ENCODE results near the gene PRSS57.

PRSS57 gene

DNA sequence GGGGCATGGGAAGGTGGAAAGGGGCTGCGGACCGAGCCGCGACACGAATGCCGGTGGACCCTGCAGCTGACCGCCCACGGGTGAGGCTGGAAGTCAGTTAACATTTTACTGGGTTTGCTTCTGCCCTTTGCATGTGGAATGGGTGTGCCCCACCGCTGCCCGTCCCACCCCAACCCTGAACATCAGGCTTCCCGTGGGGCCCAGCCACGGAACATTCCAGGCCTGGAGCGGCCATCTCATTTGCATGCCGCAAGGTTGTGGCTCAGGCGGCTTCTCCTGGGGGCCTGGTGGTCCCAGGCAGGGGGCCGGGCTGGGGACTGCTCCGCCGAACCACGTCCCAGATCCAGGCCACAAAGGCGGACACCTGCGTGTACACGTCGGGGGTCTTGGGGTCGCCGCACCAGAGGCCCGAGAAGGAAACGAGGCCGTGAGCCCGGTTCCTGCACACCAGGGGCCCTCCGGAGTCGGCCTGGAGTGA lies 9.8 kb downstream of the PRSS57 start:
- H3K4me1 ChIP-seq (ENCODE audit: control insufficient read depth in 2 of 2, insufficient read depth in 1 of 2, low read depth in 1 of 2, low read length in 2 of 2): peaks cover 0 to 3% of the 10 kb centered on the region in 2 donors
- no peak overlapping the region for H3K14ac ChIP-seq (ENCODE audit: low read length)
- H2BK15ac ChIP-seq (ENCODE audit: low read length): no peak overlapping the region
- no peak overlapping the region for H4K91ac ChIP-seq (ENCODE audit: low read depth, low read length, poor library complexity)
- no peaks in the 10 kb centered on the region for H3K36me3 ChIP-seq (replicated peaks in 1 of 2; ENCODE audit: control insufficient read depth in 2 of 2, insufficient read depth in 2 of 2, low read length in 2 of 2)
- no peak overlapping the region for H4K8ac ChIP-seq (ENCODE audit: low read depth, low read length)
- DNase-seq (ENCODE audit: low spot score): no peak
- H3K4me2 ChIP-seq (ENCODE audit: insufficient read depth, low read length, poor library complexity, severe bottlenecking): no peak overlapping the region
- no peak overlapping the region for H3K23ac ChIP-seq (ENCODE audit: low read depth, low read length, poor library complexity)
- no peak overlapping the region for H3K4me3 ChIP-seq (ENCODE audit: low read length in 2 of 2)
- H3K4ac ChIP-seq (ENCODE audit: low read length): peak overlapping the region; percentile 24
- peak overlapping the region; percentile 53 for H3K18ac ChIP-seq (ENCODE audit: low read length)
- no peak overlapping the region for H2AK5ac ChIP-seq (ENCODE audit: low read depth, low read length)
- WGBS, 2 donors (ENCODE audit: extremely low coverage in 2 of 2, insufficient read length in 2 of 2, insufficient replicate concordance in 1 of 2): no CpG with 5 or more reads among the region's 31 CpGs
- peaks cover 0 to 4% of the 10 kb centered on the region in 2 donors for H3K9me3 ChIP-seq (replicated peaks in 1 of 2; ENCODE audit: control insufficient read depth in 2 of 2, insufficient read depth in 1 of 2, low read depth in 1 of 2, low read length in 2 of 2)
- H3K27me3 ChIP-seq (ENCODE audit: control insufficient read depth in 3 of 3, insufficient read depth in 3 of 3, low read depth in 1 of 3, low read length in 3 of 3): no peaks in the 10 kb centered on the region
- H2BK5ac ChIP-seq (ENCODE audit: low read length): no peak overlapping the region
- no peak overlapping the region for H2AFZ ChIP-seq (ENCODE audit: low read length)
- no peak overlapping the region for H3K27ac ChIP-seq (replicated peaks; ENCODE audit: low read length)
- H2BK12ac ChIP-seq (ENCODE audit: low read length): no peak overlapping the region
- H2BK120ac ChIP-seq (ENCODE audit: low read depth, low read length): no peak overlapping the region
- H3K79me1 ChIP-seq (ENCODE audit: low read depth, low read length): peaks cover 4% of the 10 kb centered on the region
- no peak overlapping the region for H3K9ac ChIP-seq (ENCODE audit: low read depth, low read length, poor library complexity)

DNA sequence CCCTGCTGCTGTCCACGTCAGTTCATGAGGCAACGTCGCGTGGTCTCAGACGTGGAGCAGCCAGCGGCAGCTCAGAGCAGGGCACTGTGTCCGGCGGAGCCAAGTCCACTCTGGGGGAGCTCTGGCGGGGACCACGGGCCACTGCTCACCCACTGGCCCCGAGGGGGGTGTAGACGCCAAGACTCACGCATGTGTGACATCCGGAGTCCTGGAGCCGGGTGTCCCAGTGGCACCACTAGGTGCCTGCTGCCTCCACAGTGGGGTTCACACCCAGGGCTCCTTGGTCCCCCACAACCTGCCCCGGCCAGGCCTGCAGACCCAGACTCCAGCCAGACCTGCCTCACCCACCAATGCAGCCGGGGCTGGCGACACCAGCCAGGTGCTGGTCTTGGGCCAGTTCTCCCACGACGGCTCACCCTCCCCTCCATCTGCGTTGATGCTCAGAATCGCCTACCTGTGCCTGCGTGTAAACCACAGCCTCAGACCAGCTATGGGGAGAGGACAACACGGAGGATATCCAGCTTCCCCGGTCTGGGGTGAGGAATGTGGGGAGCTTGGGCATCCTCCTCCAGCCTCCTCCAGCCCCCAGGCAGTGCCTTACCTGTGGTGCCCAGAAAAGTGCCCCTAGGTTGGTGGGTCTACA lies 12.5 kb downstream of the PRSS57 start:
- H2BK5ac ChIP-seq (ENCODE audit: low read length): no peak overlapping the region
- peak overlapping the region; percentile 17 for H4K8ac ChIP-seq (ENCODE audit: low read depth, low read length)
- H2AK5ac ChIP-seq (ENCODE audit: low read depth, low read length): peak overlapping the region; percentile 81
- peak overlapping the region; percentile 89 for H2BK15ac ChIP-seq (ENCODE audit: low read length)
- no peaks in the 10 kb centered on the region for H3K36me3 ChIP-seq (replicated peaks in 1 of 2; ENCODE audit: control insufficient read depth in 2 of 2, insufficient read depth in 2 of 2, low read length in 2 of 2)
- no peak overlapping the region for H3K4me2 ChIP-seq (ENCODE audit: insufficient read depth, low read length, poor library complexity, severe bottlenecking)
- no peak overlapping the region for H4K91ac ChIP-seq (ENCODE audit: low read depth, low read length, poor library complexity)
- no peak overlapping the region for H3K27ac ChIP-seq (replicated peaks; ENCODE audit: low read length)
- no peak overlapping the region for H2AFZ ChIP-seq (ENCODE audit: low read length)
- H3K4me1 ChIP-seq (ENCODE audit: control insufficient read depth in 2 of 2, insufficient read depth in 1 of 2, low read depth in 1 of 2, low read length in 2 of 2): peaks cover 2 to 3% of the 10 kb centered on the region in 2 donors
- peak overlapping the region in 1 of 2 donors; percentile 8 for H3K4me3 ChIP-seq (ENCODE audit: low read length in 2 of 2)
- peak overlapping the region; percentile 10 for H3K4ac ChIP-seq (ENCODE audit: low read length)
- peaks cover 6% of the 10 kb centered on the region for H3K79me1 ChIP-seq (ENCODE audit: low read depth, low read length)
- H2BK12ac ChIP-seq (ENCODE audit: low read length): peak overlapping the region; percentile 73
- WGBS, 2 donors (ENCODE audit: extremely low coverage in 2 of 2, insufficient read length in 2 of 2, insufficient replicate concordance in 1 of 2): no CpG with 5 or more reads among the region's 25 CpGs
- H2BK120ac ChIP-seq (ENCODE audit: low read depth, low read length): no peak overlapping the region
- no peak for DNase-seq (ENCODE audit: low spot score)
- peaks cover 0 to under 1% (median 0%) of the 10 kb centered on the region in 3 experiments for H3K27me3 ChIP-seq (ENCODE audit: control insufficient read depth in 3 of 3, insufficient read depth in 3 of 3, low read depth in 1 of 3, low read length in 3 of 3)
- peak overlapping the region; percentile 90 for H3K18ac ChIP-seq (ENCODE audit: low read length)
- H3K9ac ChIP-seq (ENCODE audit: low read depth, low read length, poor library complexity): no peak overlapping the region
- H3K23ac ChIP-seq (ENCODE audit: low read depth, low read length, poor library complexity): peak overlapping the region; percentile 85
- H3K14ac ChIP-seq (ENCODE audit: low read length): peak overlapping the region; percentile 38
- H3K9me3 ChIP-seq (replicated peaks in 1 of 2; ENCODE audit: control insufficient read depth in 2 of 2, insufficient read depth in 1 of 2, low read depth in 1 of 2, low read length in 2 of 2): no peaks in the 10 kb centered on the region

DNA sequence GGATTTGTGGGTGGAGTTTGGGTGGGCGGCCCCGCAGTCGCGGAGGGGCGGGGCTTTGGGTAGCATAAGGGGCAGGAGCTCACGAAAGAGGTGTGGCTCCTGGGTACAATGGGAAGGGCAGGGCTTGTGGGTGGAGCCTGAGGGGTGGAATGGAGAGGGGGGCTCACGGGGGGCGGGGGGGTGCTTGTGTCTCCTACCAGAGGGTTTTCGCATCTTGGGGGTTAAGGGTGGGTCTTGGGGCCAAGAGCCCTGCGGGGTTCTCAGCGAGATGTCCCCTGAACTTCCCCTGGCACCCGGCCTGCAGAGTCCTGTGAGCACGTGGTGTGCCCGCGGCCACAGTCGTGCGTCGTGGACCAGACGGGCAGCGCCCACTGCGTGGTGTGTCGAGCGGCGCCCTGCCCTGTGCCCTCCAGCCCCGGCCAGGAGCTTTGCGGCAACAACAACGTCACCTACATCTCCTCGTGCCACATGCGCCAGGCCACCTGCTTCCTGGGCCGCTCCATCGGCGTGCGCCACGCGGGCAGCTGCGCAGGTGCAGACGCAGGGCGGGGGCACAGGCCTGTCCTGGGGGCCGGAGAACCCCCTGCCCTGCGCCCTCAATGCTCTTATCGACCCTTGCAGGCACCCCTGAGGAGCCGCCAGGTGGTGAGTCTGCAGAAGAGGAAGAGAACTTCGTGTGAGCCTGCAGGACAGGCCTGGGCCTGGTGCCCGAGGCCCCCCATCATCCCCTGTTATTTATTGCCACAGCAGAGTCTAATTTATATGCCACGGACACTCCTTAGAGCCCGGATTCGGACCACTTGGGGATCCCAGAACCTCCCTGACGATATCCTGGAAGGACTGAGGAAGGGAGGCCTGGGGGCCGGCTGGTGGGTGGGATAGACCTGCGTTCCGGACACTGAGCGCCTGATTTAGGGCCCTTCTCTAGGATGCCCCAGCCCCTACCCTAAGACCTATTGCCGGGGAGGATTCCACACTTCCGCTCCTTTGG lies 13.9 kb downstream of the PRSS57 start:
- H3K4me1 ChIP-seq (ENCODE audit: control insufficient read depth in 2 of 2, insufficient read depth in 1 of 2, low read depth in 1 of 2, low read length in 2 of 2): peaks cover 6 to 7% of the 10 kb centered on the region in 2 donors
- peak overlapping the region; percentile 96 for H4K91ac ChIP-seq (ENCODE audit: low read depth, low read length, poor library complexity)
- peaks cover 6% of the 10 kb centered on the region for H3K79me1 ChIP-seq (ENCODE audit: low read depth, low read length)
- peaks cover 0 to 8% (median 5%) of the 10 kb centered on the region in 3 experiments for H3K27me3 ChIP-seq (ENCODE audit: control insufficient read depth in 3 of 3, insufficient read depth in 3 of 3, low read depth in 1 of 3, low read length in 3 of 3)
- peak overlapping the region; percentile 99 for H4K8ac ChIP-seq (ENCODE audit: low read depth, low read length)
- H2BK120ac ChIP-seq (ENCODE audit: low read depth, low read length): peak overlapping the region; percentile 97
- peak overlapping the region; percentile 98 for H3K4ac ChIP-seq (ENCODE audit: low read length)
- peak overlapping the region; percentile 100 for H2BK15ac ChIP-seq (ENCODE audit: low read length)
- peak overlapping the region; percentile 87 for H2BK5ac ChIP-seq (ENCODE audit: low read length)
- H2BK12ac ChIP-seq (ENCODE audit: low read length): peak overlapping the region; percentile 95
- no peaks in the 10 kb centered on the region for H3K9me3 ChIP-seq (replicated peaks in 1 of 2; ENCODE audit: control insufficient read depth in 2 of 2, insufficient read depth in 1 of 2, low read depth in 1 of 2, low read length in 2 of 2)
- H3K23ac ChIP-seq (ENCODE audit: low read depth, low read length, poor library complexity): peak overlapping the region; percentile 93
- H3K18ac ChIP-seq (ENCODE audit: low read length): peak overlapping the region; percentile 96
- peak overlapping the region; percentile 97 for H3K14ac ChIP-seq (ENCODE audit: low read length)
- peak overlapping the region; percentile 98 for H2AFZ ChIP-seq (ENCODE audit: low read length)
- H3K9ac ChIP-seq (ENCODE audit: low read depth, low read length, poor library complexity): peak overlapping the region; percentile 70
- H3K4me2 ChIP-seq (ENCODE audit: insufficient read depth, low read length, poor library complexity, severe bottlenecking): peak overlapping the region; percentile 86
- DNase-seq (ENCODE audit: low spot score): no peak
- no CpG with 5 or more reads among the region's 54 CpGs for WGBS, 2 donors (ENCODE audit: extremely low coverage in 2 of 2, insufficient read length in 2 of 2, insufficient replicate concordance in 1 of 2)
- peak overlapping the region; percentile 100 for H2AK5ac ChIP-seq (ENCODE audit: low read depth, low read length)
- peak overlapping the region; percentile 59 for H3K27ac ChIP-seq (replicated peaks; ENCODE audit: low read length)
- H3K4me3 ChIP-seq (ENCODE audit: low read length in 2 of 2): peak overlapping the region in 1 of 2 donors; percentile 60
- H3K36me3 ChIP-seq (replicated peaks in 1 of 2; ENCODE audit: control insufficient read depth in 2 of 2, insufficient read depth in 2 of 2, low read length in 2 of 2): no peaks in the 10 kb centered on the region
